ENCODE measurements around the gene AAK1.

GRCh38 chr2:69539549-69539908, 104.0 kb downstream of the AAK1 start:
- TF ChIP-seq JUND (CRISPR knock-in tag; IDR thresholded peaks at IDR 0.05) (no peak), CTCF (CRISPR knock-in tag; IDR thresholded peaks at IDR 0.05) (no peak), HNRNPH1 (optimal IDR thresholded peaks at IDR 0.05; ENCODE audit: low read depth, low read length) (no peak), SMC3 (IDR thresholded peaks at IDR 0.05; ENCODE audit: low read length) (no peak)
